ENCODE measurements around the gene SCG2. TPM values are rescaled to one million over a fixed set of nuclear protein-coding genes. Genes with fewer than 3 reads are reported as not detected.

Gene SCG2
- total and polyA plus RNA-seq, 4 donors: not detected

DNA sequence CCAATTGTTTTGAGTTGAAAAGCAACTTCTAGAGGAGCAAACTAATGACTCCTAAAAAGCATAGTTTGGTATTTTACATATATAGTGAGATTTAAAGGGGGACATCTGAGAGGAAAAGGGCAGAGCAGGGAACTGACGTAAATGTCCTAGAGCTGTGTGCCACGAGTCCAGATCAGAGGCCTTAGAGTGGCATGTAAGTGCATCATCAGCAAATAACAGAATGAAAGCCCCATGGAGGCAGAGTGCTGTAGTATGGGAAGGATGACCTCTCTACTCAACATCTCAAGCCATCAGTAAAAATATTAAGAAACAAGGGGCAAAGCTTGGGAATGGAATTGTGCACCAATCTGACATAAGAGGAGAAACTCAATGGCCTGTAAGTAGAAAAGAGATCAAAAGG, 31.4 kb downstream of the SCG2 start:
- no peak overlapping the region for H3K9ac ChIP-seq (ENCODE audit: low read depth in 1 of 2, low read length in 2 of 2)
- TF ChIP-seq TAF1 (conservative IDR thresholded peaks at IDR 0.05) (no peak), JUND (IDR thresholded peaks at IDR 0.05) (no peak), FOXA1 (IDR thresholded peaks at IDR 0.05) (no peak), NR2F2 (IDR thresholded peaks at IDR 0.05) (no peak), HNF4G (IDR thresholded peaks at IDR 0.05) (no peak)
- 83% methylated on average over 2 of the region's 2 CpGs for WGBS
- no peak overlapping the region for H3K4me3 ChIP-seq (ENCODE audit: low read depth in 1 of 3, low read length in 3 of 3)
- no peak overlapping the region for H3K27ac ChIP-seq (ENCODE audit: low read depth in 1 of 2, low read length in 2 of 2)
- no peaks in the 10 kb centered on the region for H3K4me1 ChIP-seq (ENCODE audit: control insufficient read depth in 4 of 4, insufficient read depth in 4 of 4, low read length in 3 of 4)
- DNase-seq (ENCODE audit: low spot score): no peak
- H3K27me3 ChIP-seq (ENCODE audit: control insufficient read depth in 4 of 4, insufficient read depth in 4 of 4, low read length in 3 of 4): peaks cover 0 to 3% (median 0%) of the 10 kb centered on the region in 4 donors
- H3K9me3 ChIP-seq (ENCODE audit: control insufficient read depth in 4 of 4, low read length in 3 of 4): peaks cover 0 to 2% (median 0%) of the 10 kb centered on the region in 4 donors
- no peaks in the 10 kb centered on the region for H3K36me3 ChIP-seq (ENCODE audit: control insufficient read depth in 4 of 4, insufficient read depth in 3 of 4, low read depth in 1 of 4, low read length in 3 of 4)

DNA sequence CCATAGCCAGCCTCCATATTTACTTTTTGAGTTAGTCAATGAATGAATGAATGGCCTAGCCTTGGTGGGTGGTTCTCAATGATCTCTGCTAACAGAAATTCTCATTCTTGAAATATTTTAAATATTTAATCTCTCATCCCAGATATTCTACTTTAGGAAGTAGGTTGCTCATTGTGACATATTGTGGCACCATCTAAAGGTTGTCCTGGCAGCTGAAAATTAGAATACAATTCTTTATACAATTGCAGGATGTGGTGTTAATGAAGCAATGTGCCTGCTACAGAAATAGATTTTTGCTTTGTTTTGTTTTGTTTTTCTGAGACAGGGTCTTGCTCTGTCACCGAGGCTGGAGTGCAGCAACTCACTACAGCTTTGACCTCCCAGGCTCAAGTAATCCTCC, 35.8 kb downstream of the SCG2 start:
- no peak overlapping the region for H3K27ac ChIP-seq (ENCODE audit: low read depth in 1 of 2, low read length in 2 of 2)
- TF ChIP-seq GABPA (IDR thresholded peaks at IDR 0.05 in 1 of 2, conservative IDR thresholded peaks at IDR 0.05 in 1 of 2) (no peak), FOXA1 (IDR thresholded peaks at IDR 0.05) (no peak), RXRA (IDR thresholded peaks at IDR 0.05) (no peak), RAD21 (IDR thresholded peaks at IDR 0.05) (no peak), EGR1 (IDR thresholded peaks at IDR 0.05; ENCODE audit: low read depth in 2 of 2) (no peak), JUND (IDR thresholded peaks at IDR 0.05) (no peak), SP1 (IDR thresholded peaks at IDR 0.05) (no peak), YY1 (IDR thresholded peaks at IDR 0.05) (no peak)
- TF ChIP-seq, protein P1, sequence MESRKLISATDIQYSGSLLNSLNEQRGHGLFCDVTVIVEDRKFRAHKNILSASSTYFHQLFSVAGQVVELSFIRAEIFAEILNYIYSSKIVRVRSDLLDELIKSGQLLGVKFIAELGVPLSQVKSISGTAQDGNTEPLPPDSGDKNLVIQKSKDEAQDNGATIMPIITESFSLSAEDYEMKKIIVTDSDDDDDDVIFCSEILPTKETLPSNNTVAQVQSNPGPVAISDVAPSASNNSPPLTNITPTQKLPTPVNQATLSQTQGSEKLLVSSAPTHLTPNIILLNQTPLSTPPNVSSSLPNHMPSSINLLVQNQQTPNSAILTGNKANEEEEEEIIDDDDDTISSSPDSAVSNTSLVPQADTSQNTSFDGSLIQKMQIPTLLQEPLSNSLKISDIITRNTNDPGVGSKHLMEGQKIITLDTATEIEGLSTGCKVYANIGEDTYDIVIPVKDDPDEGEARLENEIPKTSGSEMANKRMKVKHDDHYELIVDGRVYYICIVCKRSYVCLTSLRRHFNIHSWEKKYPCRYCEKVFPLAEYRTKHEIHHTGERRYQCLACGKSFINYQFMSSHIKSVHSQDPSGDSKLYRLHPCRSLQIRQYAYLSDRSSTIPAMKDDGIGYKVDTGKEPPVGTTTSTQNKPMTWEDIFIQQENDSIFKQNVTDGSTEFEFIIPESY (IDR thresholded peaks at IDR 0.05): no peak
- TF ChIP-seq, protein P2, sequence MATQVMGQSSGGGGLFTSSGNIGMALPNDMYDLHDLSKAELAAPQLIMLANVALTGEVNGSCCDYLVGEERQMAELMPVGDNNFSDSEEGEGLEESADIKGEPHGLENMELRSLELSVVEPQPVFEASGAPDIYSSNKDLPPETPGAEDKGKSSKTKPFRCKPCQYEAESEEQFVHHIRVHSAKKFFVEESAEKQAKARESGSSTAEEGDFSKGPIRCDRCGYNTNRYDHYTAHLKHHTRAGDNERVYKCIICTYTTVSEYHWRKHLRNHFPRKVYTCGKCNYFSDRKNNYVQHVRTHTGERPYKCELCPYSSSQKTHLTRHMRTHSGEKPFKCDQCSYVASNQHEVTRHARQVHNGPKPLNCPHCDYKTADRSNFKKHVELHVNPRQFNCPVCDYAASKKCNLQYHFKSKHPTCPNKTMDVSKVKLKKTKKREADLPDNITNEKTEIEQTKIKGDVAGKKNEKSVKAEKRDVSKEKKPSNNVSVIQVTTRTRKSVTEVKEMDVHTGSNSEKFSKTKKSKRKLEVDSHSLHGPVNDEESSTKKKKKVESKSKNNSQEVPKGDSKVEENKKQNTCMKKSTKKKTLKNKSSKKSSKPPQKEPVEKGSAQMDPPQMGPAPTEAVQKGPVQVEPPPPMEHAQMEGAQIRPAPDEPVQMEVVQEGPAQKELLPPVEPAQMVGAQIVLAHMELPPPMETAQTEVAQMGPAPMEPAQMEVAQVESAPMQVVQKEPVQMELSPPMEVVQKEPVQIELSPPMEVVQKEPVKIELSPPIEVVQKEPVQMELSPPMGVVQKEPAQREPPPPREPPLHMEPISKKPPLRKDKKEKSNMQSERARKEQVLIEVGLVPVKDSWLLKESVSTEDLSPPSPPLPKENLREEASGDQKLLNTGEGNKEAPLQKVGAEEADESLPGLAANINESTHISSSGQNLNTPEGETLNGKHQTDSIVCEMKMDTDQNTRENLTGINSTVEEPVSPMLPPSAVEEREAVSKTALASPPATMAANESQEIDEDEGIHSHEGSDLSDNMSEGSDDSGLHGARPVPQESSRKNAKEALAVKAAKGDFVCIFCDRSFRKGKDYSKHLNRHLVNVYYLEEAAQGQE (IDR thresholded peaks at IDR 0.05): no peak
- no peak for DNase-seq (ENCODE audit: low spot score)
- H3K9ac ChIP-seq (ENCODE audit: low read depth in 1 of 2, low read length in 2 of 2): no peak overlapping the region
- no peaks in the 10 kb centered on the region for H3K36me3 ChIP-seq (ENCODE audit: control insufficient read depth in 4 of 4, insufficient read depth in 3 of 4, low read depth in 1 of 4, low read length in 3 of 4)
- no peaks in the 10 kb centered on the region for H3K4me1 ChIP-seq (ENCODE audit: control insufficient read depth in 4 of 4, insufficient read depth in 4 of 4, low read length in 3 of 4)
- H3K9me3 ChIP-seq (ENCODE audit: control insufficient read depth in 4 of 4, low read length in 3 of 4): peaks cover 0 to 2% (median 0%) of the 10 kb centered on the region in 4 donors
- no peak overlapping the region for H3K4me3 ChIP-seq (ENCODE audit: low read depth in 1 of 3, low read length in 3 of 3)
- 67% methylated on average over 1 of the region's 1 CpG for WGBS
- peaks cover 0 to 3% (median 0%) of the 10 kb centered on the region in 4 donors for H3K27me3 ChIP-seq (ENCODE audit: control insufficient read depth in 4 of 4, insufficient read depth in 4 of 4, low read length in 3 of 4)

DNA sequence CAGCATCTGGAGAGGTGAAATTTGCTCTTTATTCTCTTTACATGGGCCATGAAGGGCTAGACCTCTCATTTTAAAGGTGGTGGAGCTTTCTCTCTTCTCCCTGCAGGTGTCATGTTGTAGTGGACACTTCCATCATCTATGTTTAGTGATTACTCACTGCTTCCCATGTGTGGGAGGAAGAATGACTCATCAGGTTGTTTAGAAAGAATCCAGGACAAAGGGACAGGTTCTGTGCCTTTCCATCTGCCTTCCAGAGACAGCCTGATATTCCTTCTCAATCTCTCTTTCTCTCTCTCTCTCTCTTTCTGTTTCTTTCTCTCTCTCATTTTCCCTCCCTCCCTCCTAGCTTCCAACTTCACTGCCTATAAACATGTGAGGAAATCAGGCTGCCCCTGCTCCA, 38.7 kb downstream of the SCG2 start:
- DNase-seq (ENCODE audit: low spot score): no peak
- Histone ChIP-seq H3K9ac (ENCODE audit: low read depth in 1 of 2, low read length in 2 of 2) (no peak overlapping the region), H3K9me3 (ENCODE audit: control insufficient read depth in 4 of 4, low read length in 3 of 4) (peaks cover 0 to 2% (median 0%) of the 10 kb centered on the region in 4 donors), H3K4me3 (ENCODE audit: low read depth in 1 of 3, low read length in 3 of 3) (no peak overlapping the region), H3K36me3 (ENCODE audit: control insufficient read depth in 4 of 4, insufficient read depth in 3 of 4, low read depth in 1 of 4, low read length in 3 of 4) (no peaks in the 10 kb centered on the region), H3K27ac (ENCODE audit: low read depth in 1 of 2, low read length in 2 of 2) (no peak overlapping the region), H3K4me1 (ENCODE audit: control insufficient read depth in 4 of 4, insufficient read depth in 4 of 4, low read length in 3 of 4) (no peaks in the 10 kb centered on the region), H3K27me3 (ENCODE audit: control insufficient read depth in 4 of 4, insufficient read depth in 4 of 4, low read length in 3 of 4) (no peaks in the 10 kb centered on the region)
- TF ChIP-seq, protein P3, sequence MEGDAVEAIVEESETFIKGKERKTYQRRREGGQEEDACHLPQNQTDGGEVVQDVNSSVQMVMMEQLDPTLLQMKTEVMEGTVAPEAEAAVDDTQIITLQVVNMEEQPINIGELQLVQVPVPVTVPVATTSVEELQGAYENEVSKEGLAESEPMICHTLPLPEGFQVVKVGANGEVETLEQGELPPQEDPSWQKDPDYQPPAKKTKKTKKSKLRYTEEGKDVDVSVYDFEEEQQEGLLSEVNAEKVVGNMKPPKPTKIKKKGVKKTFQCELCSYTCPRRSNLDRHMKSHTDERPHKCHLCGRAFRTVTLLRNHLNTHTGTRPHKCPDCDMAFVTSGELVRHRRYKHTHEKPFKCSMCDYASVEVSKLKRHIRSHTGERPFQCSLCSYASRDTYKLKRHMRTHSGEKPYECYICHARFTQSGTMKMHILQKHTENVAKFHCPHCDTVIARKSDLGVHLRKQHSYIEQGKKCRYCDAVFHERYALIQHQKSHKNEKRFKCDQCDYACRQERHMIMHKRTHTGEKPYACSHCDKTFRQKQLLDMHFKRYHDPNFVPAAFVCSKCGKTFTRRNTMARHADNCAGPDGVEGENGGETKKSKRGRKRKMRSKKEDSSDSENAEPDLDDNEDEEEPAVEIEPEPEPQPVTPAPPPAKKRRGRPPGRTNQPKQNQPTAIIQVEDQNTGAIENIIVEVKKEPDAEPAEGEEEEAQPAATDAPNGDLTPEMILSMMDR (IDR thresholded peaks at IDR 0.05; ENCODE audit: low read depth, low read length, missing input control): no peak
- TF ChIP-seq SP1 (IDR thresholded peaks at IDR 0.05) (no peak), YY1 (IDR thresholded peaks at IDR 0.05) (no peak), HNF4A (conservative IDR thresholded peaks at IDR 0.05) (peak in 1 of 2 donors; percentile 6), FOXA1 (IDR thresholded peaks at IDR 0.05) (no peak), RAD21 (IDR thresholded peaks at IDR 0.05) (no peak), NR2F2 (IDR thresholded peaks at IDR 0.05) (no peak), EGR1 (IDR thresholded peaks at IDR 0.05; ENCODE audit: low read depth in 2 of 2) (peak in 1 of 2 donors; percentile 77)
- TF ChIP-seq, protein P1 (IDR thresholded peaks at IDR 0.05): no peak

Measured in liver (tissue), 9 donors.